PC-9 (cell line): Measurements from ENCODE around the gene RPL29. TPM values are rescaled to one million over a fixed set of nuclear protein-coding genes. Genes with fewer than 3 reads are reported as not detected.

Experiments
- BruUV-seq: library from RNA; stranded (reverse); fragments of 400-500 nt; replicated peaks from 2 replicates; lab custom pipeline; 2021; lab: Mats Ljungman, UMichigan
- CTCF ChIA-PET: fragments of 300-600 bp; sonication (Branson Sonifier 250); formaldehyde crosslinking; loops from one replicate; lab custom pipeline; 2022; ENCODE audit warnings: antibody characterized with exemption; lab: Charles Lee
- POLR2A ChIA-PET: fragments of 300-600 bp; sonication (Branson Sonifier 250); formaldehyde crosslinking; loops from one replicate; lab custom pipeline; 2022; ENCODE audit warnings: antibody characterized with exemption; ENCODE audit not compliant: unreplicated experiment; lab: Charles Lee
- DNase-seq, 2 experiments: peaks; one replicate each; pipeline versions ENCODE4 v3.0.0 to v3.0.0-alpha.2; 2015 to 2022; ENCODE audit warnings: mixed read lengths in 1 of 2
- H2AFZ ChIP-seq: fragments of 200-600 bp; sonication (generic); 2 replicates; pipeline ENCODE4 v1.8.1; 2017; ENCODE audit warnings: antibody characterized with exemption
- H3F3A ChIP-seq: fragments of 200-600 bp; sonication (generic); 2 replicates; pipeline ENCODE4 v1.8.1; 2017; ENCODE audit warnings: antibody characterized with exemption, mild to moderate bottlenecking, low read depth; ENCODE audit not compliant: insufficient read depth
- H3K27ac ChIP-seq: fragments of 200-600 bp; sonication (generic); 2 replicates; pipeline ENCODE4 v1.6.1; 2016; ENCODE audit warnings: mixed run types
- H3K27me3 ChIP-seq: fragments of 200-600 bp; sonication (generic); 2 replicates; pipeline ENCODE4 v1.6.1; 2016; ENCODE audit warnings: low read depth, mixed run types; ENCODE audit not compliant: insufficient read depth
- H3K36me3 ChIP-seq: fragments of 200-600 bp; sonication (generic); 2 replicates; pipeline ENCODE4 v1.6.1; 2016; ENCODE audit warnings: low read depth, mixed run types
- H3K4me1 ChIP-seq: fragments of 200-600 bp; sonication (generic); replicated peaks from 2 replicates; pipeline ENCODE4 v1.6.1; 2016; ENCODE audit warnings: mixed run types; ENCODE audit not compliant: insufficient read depth
- H3K4me2 ChIP-seq: fragments of 200-600 bp; sonication (generic); 2 replicates; pipeline ENCODE4 v1.6.1; 2017; ENCODE audit warnings: mixed run types
- H3K4me3 ChIP-seq: fragments of 200-600 bp; sonication (generic); 2 replicates; pipeline ENCODE4 v1.6.1; 2016; ENCODE audit warnings: mixed run types
- H3K79me2 ChIP-seq: fragments of 200-600 bp; sonication (generic); 2 replicates; pipeline ENCODE4 v1.6.1; 2017; ENCODE audit warnings: low read depth, mixed run types
- H3K9me2 ChIP-seq: fragments of 200-600 bp; sonication (generic); 2 replicates; pipeline ENCODE4 v1.8.1; 2017; ENCODE audit warnings: mild to moderate bottlenecking; ENCODE audit not compliant: insufficient read depth
- H3K9me3 ChIP-seq: fragments of 200-600 bp; sonication (generic); 2 replicates; pipeline ENCODE4 v1.8.1; 2016; ENCODE audit warnings: low read depth; ENCODE audit not compliant: insufficient read depth
- H4K20me1 ChIP-seq: fragments of 200-600 bp; sonication (generic); 2 replicates; pipeline ENCODE4 v1.8.1; 2017; ENCODE audit not compliant: insufficient read depth
- EZH2 ChIP-seq: fragments of 200-600 bp; sonication (generic); IDR thresholded peaks from 2 replicates; pipeline ENCODE4 v1.8.0; 2017; ENCODE audit warnings: antibody characterized with exemption, low read depth
- intact Hi-C: fragments of 100-400 bp; cut with micrococcal nuclease; formaldehyde crosslinking; loops from one replicate; pipeline ENCODE4 v1.10.0; 2022; ENCODE audit not compliant: unreplicated experiment
- total RNA-seq: library from RNA; stranded (reverse); gene quantifications from 2 replicates; pipeline ENCODE4 v1.2.3, GENCODE V29; 2021
- TF ChIP-seq, protein P1 (sequence below): fragments of 200-600 bp; sonication (generic); conservative IDR thresholded peaks from 2 replicates; pipeline ENCODE4 v1.6.1; 2017; ENCODE audit warnings: mixed run types, antibody characterized with exemption, mild to moderate bottlenecking, moderate library complexity

The RPL29 gene
- total RNA-seq, 1 experiment from 2014 or later: 1,278 TPM

DNA sequence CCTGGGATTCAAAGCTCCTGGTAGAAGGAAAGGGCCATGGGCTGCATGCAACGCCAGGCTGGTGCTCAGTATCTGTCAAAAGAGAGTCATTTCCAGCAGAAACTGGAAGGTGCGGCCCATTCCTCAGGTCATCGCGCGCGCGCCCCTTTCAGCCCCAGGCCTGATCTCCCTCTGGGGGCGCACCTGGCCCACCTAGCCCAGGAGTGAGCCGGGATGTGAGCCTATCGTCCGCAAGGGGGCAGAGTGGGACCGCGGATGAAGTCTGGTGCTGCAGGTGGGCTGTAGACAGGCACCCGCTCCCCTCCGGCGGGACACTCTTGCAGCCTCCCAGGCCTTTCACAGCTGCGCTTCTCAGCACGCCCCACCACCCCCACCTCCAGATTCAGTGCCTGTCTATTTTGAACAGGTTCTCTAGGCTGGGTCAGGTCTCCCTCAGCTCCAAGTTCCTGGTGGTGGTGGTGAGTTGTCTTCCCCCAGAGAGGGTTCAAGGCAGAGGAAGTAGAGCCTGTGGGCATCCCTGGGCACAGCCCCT is 5.8 kb upstream of the RPL29 start:
- Histone ChIP-seq H3F3A (peaks cover 11% of the 10 kb centered on the region; the same call in 1 of the 2 replicates), H3K9me3 (no peaks in the 10 kb centered on the region), H3K79me2 (no peaks in the 10 kb centered on the region), H3K9me2 (no peaks in the 10 kb centered on the region), H3K36me3 (no peaks in the 10 kb centered on the region), H3K4me3 (no peak overlapping the region), H3K4me2 (peak overlapping the region; percentile 61), H2AFZ (no peak overlapping the region), H3K27me3 (no peaks in the 10 kb centered on the region), H3K4me1 (peaks cover 13% of the 10 kb centered on the region), H4K20me1 (no peaks in the 10 kb centered on the region), H3K27ac (no peak overlapping the region)
- CTCF ChIA-PET: interaction anchor here (0.6 to 1.4 kb wide), 6 partner anchors 11 to 337 kb away, joined by 3 to 8 read pairs (median 4); partner anchors contain the start of gene RRP9
- peak in 1 of 2 experiments; percentile 73 for DNase-seq
- BruUV-seq: no TSS peak
- POLR2A ChIA-PET: no interaction called here
- TF ChIP-seq, protein P1, sequence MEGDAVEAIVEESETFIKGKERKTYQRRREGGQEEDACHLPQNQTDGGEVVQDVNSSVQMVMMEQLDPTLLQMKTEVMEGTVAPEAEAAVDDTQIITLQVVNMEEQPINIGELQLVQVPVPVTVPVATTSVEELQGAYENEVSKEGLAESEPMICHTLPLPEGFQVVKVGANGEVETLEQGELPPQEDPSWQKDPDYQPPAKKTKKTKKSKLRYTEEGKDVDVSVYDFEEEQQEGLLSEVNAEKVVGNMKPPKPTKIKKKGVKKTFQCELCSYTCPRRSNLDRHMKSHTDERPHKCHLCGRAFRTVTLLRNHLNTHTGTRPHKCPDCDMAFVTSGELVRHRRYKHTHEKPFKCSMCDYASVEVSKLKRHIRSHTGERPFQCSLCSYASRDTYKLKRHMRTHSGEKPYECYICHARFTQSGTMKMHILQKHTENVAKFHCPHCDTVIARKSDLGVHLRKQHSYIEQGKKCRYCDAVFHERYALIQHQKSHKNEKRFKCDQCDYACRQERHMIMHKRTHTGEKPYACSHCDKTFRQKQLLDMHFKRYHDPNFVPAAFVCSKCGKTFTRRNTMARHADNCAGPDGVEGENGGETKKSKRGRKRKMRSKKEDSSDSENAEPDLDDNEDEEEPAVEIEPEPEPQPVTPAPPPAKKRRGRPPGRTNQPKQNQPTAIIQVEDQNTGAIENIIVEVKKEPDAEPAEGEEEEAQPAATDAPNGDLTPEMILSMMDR: peak; percentile 92
- no peak for TF ChIP-seq EZH2
- intact Hi-C loops: loop anchor here (1.0 to 5.0 kb wide), 4 partner anchors 122 to 338 kb away; partner anchors contain the start of gene WDR82

DNA sequence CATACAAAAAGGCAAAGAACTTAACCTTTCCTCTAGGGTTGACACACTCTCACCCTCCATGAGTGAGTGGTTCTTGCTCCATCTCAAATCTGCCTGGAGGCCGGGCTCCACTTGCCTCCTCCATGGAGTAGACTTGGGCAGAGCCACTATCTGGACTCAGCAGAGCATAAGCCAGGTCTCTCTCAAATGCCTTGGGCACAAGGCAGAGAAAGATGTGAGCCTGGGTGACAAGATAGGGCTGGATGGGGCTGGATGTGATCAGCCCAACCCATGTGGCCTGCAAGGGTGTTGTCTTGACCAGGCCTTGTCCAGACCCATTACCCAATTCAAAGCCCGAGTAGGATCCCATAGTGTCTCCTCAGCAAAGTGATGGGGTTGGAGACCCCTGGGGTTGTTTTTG is 4.2 kb upstream of the RPL29 start:
- no peaks in the 10 kb centered on the region for H3K27me3 ChIP-seq
- H3K4me1 ChIP-seq: peaks cover 15% of the 10 kb centered on the region
- no TSS peak for BruUV-seq
- intact Hi-C loops: loop anchor here (2.0 to 5.0 kb wide), 2 partner anchors 57 to 277 kb away; partner anchors contain the start of genes DUSP7 and WDR82
- H3F3A ChIP-seq: peaks cover 19% of the 10 kb centered on the region
- H3K4me3 ChIP-seq: no peak overlapping the region
- no peak overlapping the region for H3K4me2 ChIP-seq
- no peaks in the 10 kb centered on the region for H3K9me2 ChIP-seq
- TF ChIP-seq EZH2: no peak
- TF ChIP-seq, protein P1: no peak
- no peak overlapping the region for H3K27ac ChIP-seq
- H4K20me1 ChIP-seq: no peaks in the 10 kb centered on the region
- ChIA-PET POLR2A (no interaction called here), CTCF (no interaction called here)
- H3K36me3 ChIP-seq: peaks cover 7% of the 10 kb centered on the region
- H2AFZ ChIP-seq: no peak overlapping the region
- DNase-seq: no peak
- no peaks in the 10 kb centered on the region for H3K9me3 ChIP-seq
- H3K79me2 ChIP-seq: peaks cover 9% of the 10 kb centered on the region

DNA sequence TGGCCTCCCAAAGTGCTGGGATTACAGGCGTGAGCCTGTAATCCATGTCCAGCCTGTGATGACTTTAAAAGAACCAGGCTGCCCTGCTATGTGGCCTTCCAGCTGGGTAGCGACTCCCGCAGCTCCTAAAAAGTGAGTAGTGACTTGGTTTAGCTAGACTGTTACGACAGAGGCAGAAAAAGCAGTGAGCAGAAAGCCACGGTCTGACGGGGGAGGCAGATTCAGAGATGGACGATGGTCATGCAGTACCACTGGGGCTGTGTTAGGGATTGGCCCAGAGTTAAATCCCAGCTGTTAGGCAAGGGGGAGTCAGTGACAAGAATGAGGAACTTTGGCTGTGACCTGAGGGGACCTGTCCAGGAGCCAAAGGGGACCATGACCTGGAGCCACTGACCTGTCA is 3.1 kb upstream of the RPL29 start:
- no peak for DNase-seq
- H3K4me1 ChIP-seq: peaks cover 24% of the 10 kb centered on the region
- TF ChIP-seq, protein P1: no peak
- no peak for TF ChIP-seq EZH2
- no peak overlapping the region for H2AFZ ChIP-seq
- peaks cover 30% of the 10 kb centered on the region for H3F3A ChIP-seq
- H3K4me2 ChIP-seq: no peak overlapping the region
- H3K9me2 ChIP-seq: no peaks in the 10 kb centered on the region
- ChIA-PET POLR2A (interaction anchor here (0.6 kb wide), 1 partner anchor 211 kb away, joined by 3 read pairs; no protein-coding TSS in a partner anchor), CTCF (no interaction called here)
- H3K36me3 ChIP-seq: peaks cover 15% of the 10 kb centered on the region
- H4K20me1 ChIP-seq: no peaks in the 10 kb centered on the region
- no peaks in the 10 kb centered on the region for H3K27me3 ChIP-seq
- intact Hi-C loops: loop anchor here (1.0 to 2.0 kb wide), 2 partner anchors 58 to 219 kb away; partner anchors contain the start of gene DUSP7
- no peak overlapping the region for H3K4me3 ChIP-seq
- BruUV-seq: no TSS peak
- peaks cover 20% of the 10 kb centered on the region for H3K79me2 ChIP-seq
- H3K27ac ChIP-seq: no peak overlapping the region
- H3K9me3 ChIP-seq: no peaks in the 10 kb centered on the region
